ENCODE results near the gene KCNAB2.
"Not testable (repeated sequence)": the region's sequence is repeated elsewhere in the genome, so short reads cannot be mapped to it uniquely, and the experiment has no call there.

The KCNAB2 gene

GRCh38 chr1:6062670-6063069, 17.0 kb downstream of the KCNAB2 start:
- FAIRE-seq: no peak

GRCh38 chr1:6063532-6064053, 17.9 kb downstream of the KCNAB2 start:
- FAIRE-seq: not testable (repeated sequence)

- no peak for FAIRE-seq
Observed at GRCh38 chr1:6065093-6065858, 19.6 kb downstream of the KCNAB2 start.

GRCh38 chr1:6066680-6067079, 21.0 kb downstream of the KCNAB2 start:
- FAIRE-seq: no peak

- FAIRE-seq: no peak
Observed at GRCh38 chr1:6068073-6068472, 22.4 kb downstream of the KCNAB2 start.

- FAIRE-seq: no peak
Observed at GRCh38 chr1:6068932-6069331, 23.2 kb downstream of the KCNAB2 start.

- FAIRE-seq: no peak
Observed at GRCh38 chr1:6069573-6069972, 23.9 kb downstream of the KCNAB2 start.

GRCh38 chr1:6070450-6070974, 24.8 kb downstream of the KCNAB2 start:
- no peak for FAIRE-seq

GRCh38 chr1:6071219-6071618, 25.5 kb downstream of the KCNAB2 start:
- FAIRE-seq: no peak

- FAIRE-seq: no peak
Observed at GRCh38 chr1:6072774-6073479, 27.2 kb downstream of the KCNAB2 start.

- no peak for FAIRE-seq
Observed at GRCh38 chr1:6073480-6074053, 27.9 kb downstream of the KCNAB2 start.

- FAIRE-seq: no peak
Observed at GRCh38 chr1:6074192-6074901, 28.7 kb downstream of the KCNAB2 start.

GRCh38 chr1:6075748-6076147, 30.1 kb downstream of the KCNAB2 start:
- no peak for FAIRE-seq

- not testable (repeated sequence) for FAIRE-seq
Observed at GRCh38 chr1:6077061-6077460, 31.4 kb downstream of the KCNAB2 start.

GRCh38 chr1:6077506-6077905, 31.8 kb downstream of the KCNAB2 start:
- no peak for FAIRE-seq

GRCh38 chr1:6077919-6078318, 32.2 kb downstream of the KCNAB2 start:
- FAIRE-seq: no peak

GRCh38 chr1:6080469-6080868, 34.8 kb downstream of the KCNAB2 start:
- no peak for FAIRE-seq

- FAIRE-seq: no peak
Observed at GRCh38 chr1:6081901-6082300, 36.2 kb downstream of the KCNAB2 start.

- FAIRE-seq: no peak
Observed at GRCh38 chr1:6082430-6082971, 36.8 kb downstream of the KCNAB2 start.

GRCh38 chr1:6083385-6083784, 37.7 kb downstream of the KCNAB2 start:
- FAIRE-seq: no peak

GRCh38 chr1:6083801-6084446, 38.2 kb downstream of the KCNAB2 start:
- no peak for FAIRE-seq

All from G401.6 (cell line).